Spleen (tissue), 7 donors: ENCODE measurements around the gene COL2A1.

Experiments
- CTCF ChIP-seq, 11 experiments: fragments of 200-600 bp in 7 of 11; fragments of 450-650 bp in 4 of 11; sonication (generic) in 4 of 11; IDR thresholded peaks in 8 of 11; conservative IDR thresholded peaks in 3 of 11; 1 replicate in 7 of 11; 2 replicates in 4 of 11; pipeline versions ENCODE4 v1.4.0 to v1.8.0; 2016 to 2021; ENCODE audit warnings: antibody characterized with exemption in 11 of 11, inconsistent platforms in 4 of 11, mild to moderate bottlenecking in 1 of 11
- POLR2A ChIP-seq, 3 donors: fragments of 450-650 bp; IDR thresholded peaks; one replicate each; pipeline ENCODE4 v1.5.1; 2017; ENCODE audit warnings: antibody characterized with exemption in 3 of 3, mild to moderate bottlenecking in 1 of 3
- donor health status: DM: no; HTN: no; CAD: no; lungs with moderate emphysema.
- donor health status: DM: no; HTN: no; CAD: no.
- donor health status: DM: no; HTN: no; CAD: no.

GRCh38 chr12:47962198-47962597 lies 42.1 kb downstream of the COL2A1 start:
- TF ChIP-seq POLR2A (IDR thresholded peaks at IDR 0.05) (no peak), CTCF (IDR thresholded peaks at IDR 0.05 in 8 of 11, conservative IDR thresholded peaks at IDR 0.05 in 3 of 11) (no peak)
